Hepatocyte (in vitro differentiated cells): ENCODE data around the gene CITED4. TPM values are rescaled to one million over a fixed set of nuclear protein-coding genes. Genes with fewer than 3 reads are reported as not detected.

Source experiments
- DNase-seq: peaks from one replicate; pipeline ENCODE4 v3.0.0-alpha.2; 2016; ENCODE audit warnings: low spot score
- H2AFZ ChIP-seq: fragments of 200-600 bp; sonication (generic); 2 replicates; pipeline ENCODE4 v1.6.0; 2016; ENCODE audit warnings: antibody characterized with exemption, mild to moderate bottlenecking
- H3K27ac ChIP-seq: fragments of 200-600 bp; sonication (generic); 2 replicates; pipeline ENCODE4 v1.5.1; 2016; ENCODE audit warnings: mild to moderate bottlenecking
- H3K27me3 ChIP-seq: fragments of 200-600 bp; sonication (generic); 2 replicates; pipeline ENCODE4 v1.6.1; 2016
- H3K36me3 ChIP-seq: fragments of 200-600 bp; sonication (generic); replicated peaks from 2 replicates; pipeline ENCODE4 v1.5.1; 2016; ENCODE audit warnings: low read depth; ENCODE audit not compliant: insufficient read depth
- H3K4me1 ChIP-seq: fragments of 200-600 bp; sonication (generic); 2 replicates; pipeline ENCODE4 v1.5.1; 2016; ENCODE audit warnings: mild to moderate bottlenecking, moderate library complexity; ENCODE audit not compliant: insufficient read depth
- H3K4me2 ChIP-seq: fragments of 200-600 bp; sonication (generic); 2 replicates; pipeline ENCODE4 v1.6.0; 2016
- H3K4me3 ChIP-seq: fragments of 200-600 bp; sonication (generic); 2 replicates; pipeline ENCODE4 v1.5.1; 2016; ENCODE audit warnings: mild to moderate bottlenecking
- H3K79me2 ChIP-seq: fragments of 200-600 bp; sonication (generic); 2 replicates; pipeline ENCODE4 v1.6.0; 2017; ENCODE audit warnings: mild to moderate bottlenecking
- H3K9me2 ChIP-seq: fragments of 200-600 bp; sonication (generic); replicated peaks from 2 replicates; pipeline ENCODE4 v1.6.0; 2017; ENCODE audit warnings: mild to moderate bottlenecking; ENCODE audit not compliant: insufficient read depth
- H3K9me3 ChIP-seq: fragments of 200-600 bp; sonication (generic); 2 replicates; pipeline ENCODE4 v1.5.1; 2016; ENCODE audit warnings: low read depth, mild to moderate bottlenecking
- H4K20me1 ChIP-seq: fragments of 200-600 bp; sonication (generic); 2 replicates; pipeline ENCODE4 v1.6.0; 2016; ENCODE audit warnings: mild to moderate bottlenecking; ENCODE audit not compliant: insufficient read depth, poor library complexity, severe bottlenecking
- EZH2 ChIP-seq: fragments of 200-600 bp; sonication (generic); IDR thresholded peaks from 2 replicates; pipeline ENCODE4 v1.6.1; 2016; ENCODE audit warnings: antibody characterized with exemption, mild to moderate bottlenecking, borderline replicate concordance
- EZH2phosphoT487 ChIP-seq: fragments of 200-600 bp; sonication (generic); IDR thresholded peaks from one replicate; pipeline ENCODE4 v1.6.1; 2018; ENCODE audit warnings: antibody characterized with exemption, mild to moderate bottlenecking, low read depth, moderate library complexity; ENCODE audit not compliant: unreplicated experiment, severe bottlenecking
- WGBS: methylation state at CpG from one replicate; pipeline ENCODE4 v1.1.6; 2016; ENCODE audit warnings: low lambda C conversion rate; ENCODE audit errors: missing lambda C conversion rate; 5-methylcytosine and 5-hydroxymethylcytosine counted together
- polyA plus RNA-seq: library from polyadenylated mRNA; unstranded; fragments of >200 nt; fragmentation: Nextera tagmentation; extraction: Ambion mirVana; gene quantifications from 2 replicates; pipeline ENCODE4 v1.2.1, GENCODE V29; 2016
- total RNA-seq: library from RNA; depleted of rRNA; stranded (reverse); fragments of >200 nt; gene quantifications from 2 replicates; pipeline ENCODE4 v1.2.3, GENCODE V29; 2014
- TF ChIP-seq, protein P1 (sequence below): fragments of 200-600 bp; sonication (generic); IDR thresholded peaks from 2 replicates; pipeline ENCODE4 v1.5.1; 2016; ENCODE audit warnings: antibody characterized with exemption, mild to moderate bottlenecking; ENCODE audit not compliant: poor library complexity

CITED4 gene
- total and polyA plus RNA-seq, 2 experiments from 2014 or later = 6.8 to 29.0 TPM

DNA sequence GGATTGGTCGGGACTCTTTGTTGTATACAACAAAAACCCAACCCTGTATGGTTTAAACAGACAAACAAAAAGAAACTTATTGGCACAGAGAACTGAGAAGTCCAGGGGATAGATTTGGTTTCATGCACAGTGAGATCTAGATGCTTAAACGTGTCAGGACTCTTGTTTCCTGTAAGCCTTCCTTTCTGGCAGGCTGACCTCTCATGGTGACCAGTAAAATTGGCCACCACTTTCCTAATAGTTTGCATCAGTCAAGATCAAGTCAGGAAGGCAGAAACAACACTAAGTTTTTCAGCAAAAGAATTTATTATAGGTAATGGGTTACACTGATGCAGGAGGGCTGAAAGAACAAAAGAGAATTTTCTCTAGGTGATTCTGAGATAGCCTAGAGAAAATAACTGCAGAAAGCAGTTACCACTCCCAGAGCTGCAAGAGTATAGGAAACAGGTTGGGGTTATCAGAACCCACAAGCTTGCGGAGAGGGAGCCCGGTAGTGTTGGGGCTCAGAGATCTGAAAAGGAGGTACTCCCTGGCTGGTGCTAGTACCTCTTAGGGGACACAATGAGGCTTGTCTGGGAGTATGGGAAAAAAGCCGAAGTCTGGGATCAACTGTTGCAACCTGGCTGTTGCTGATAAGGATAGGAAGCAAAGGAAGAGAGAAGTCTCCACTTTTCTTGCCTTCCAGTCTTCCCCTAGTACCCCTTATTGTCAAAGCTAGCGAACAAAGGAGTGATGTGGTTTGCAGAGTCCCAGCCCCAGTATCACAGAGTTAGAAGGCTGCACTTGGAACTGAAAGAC, 21.4 kb downstream of the CITED4 start:
- H3K9me2 ChIP-seq = no peaks in the 10 kb centered on the region
- no peaks in the 10 kb centered on the region for H3K9me3 ChIP-seq
- no peak overlapping the region for H2AFZ ChIP-seq
- no peak for DNase-seq
- no peaks in the 10 kb centered on the region for H3K36me3 ChIP-seq
- H3K27me3 ChIP-seq = no peaks in the 10 kb centered on the region
- H4K20me1 ChIP-seq = no peaks in the 10 kb centered on the region
- no peak overlapping the region for H3K4me2 ChIP-seq
- TF ChIP-seq EZH2 (no peak), EZH2phosphoT487 (no peak)
- TF ChIP-seq, protein P1, sequence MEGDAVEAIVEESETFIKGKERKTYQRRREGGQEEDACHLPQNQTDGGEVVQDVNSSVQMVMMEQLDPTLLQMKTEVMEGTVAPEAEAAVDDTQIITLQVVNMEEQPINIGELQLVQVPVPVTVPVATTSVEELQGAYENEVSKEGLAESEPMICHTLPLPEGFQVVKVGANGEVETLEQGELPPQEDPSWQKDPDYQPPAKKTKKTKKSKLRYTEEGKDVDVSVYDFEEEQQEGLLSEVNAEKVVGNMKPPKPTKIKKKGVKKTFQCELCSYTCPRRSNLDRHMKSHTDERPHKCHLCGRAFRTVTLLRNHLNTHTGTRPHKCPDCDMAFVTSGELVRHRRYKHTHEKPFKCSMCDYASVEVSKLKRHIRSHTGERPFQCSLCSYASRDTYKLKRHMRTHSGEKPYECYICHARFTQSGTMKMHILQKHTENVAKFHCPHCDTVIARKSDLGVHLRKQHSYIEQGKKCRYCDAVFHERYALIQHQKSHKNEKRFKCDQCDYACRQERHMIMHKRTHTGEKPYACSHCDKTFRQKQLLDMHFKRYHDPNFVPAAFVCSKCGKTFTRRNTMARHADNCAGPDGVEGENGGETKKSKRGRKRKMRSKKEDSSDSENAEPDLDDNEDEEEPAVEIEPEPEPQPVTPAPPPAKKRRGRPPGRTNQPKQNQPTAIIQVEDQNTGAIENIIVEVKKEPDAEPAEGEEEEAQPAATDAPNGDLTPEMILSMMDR = no peak
- H3K4me3 ChIP-seq = no peak overlapping the region
- H3K4me1 ChIP-seq = no peaks in the 10 kb centered on the region
- H3K79me2 ChIP-seq = no peaks in the 10 kb centered on the region
- H3K27ac ChIP-seq = no peak overlapping the region
- WGBS = 80% methylated on average over 6 of the region's 6 CpGs

DNA sequence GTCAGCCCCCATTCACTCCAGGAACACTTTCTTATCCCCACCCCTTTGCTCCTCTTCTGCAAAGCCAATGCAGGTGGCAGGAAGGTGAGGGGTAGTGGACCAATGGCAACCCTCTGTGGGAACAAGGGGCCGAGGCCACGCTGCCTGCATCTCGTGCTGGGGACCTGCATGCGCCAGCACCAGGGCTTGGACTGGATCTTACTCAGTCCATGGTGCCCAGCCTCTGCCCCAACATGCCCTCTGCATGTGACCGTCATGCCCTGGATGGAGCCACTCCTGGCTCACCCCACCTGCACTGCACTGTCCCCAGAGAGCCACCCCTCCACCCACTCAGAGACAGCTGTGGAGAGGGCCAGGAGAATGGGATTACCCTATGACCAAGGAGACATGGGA, 22.2 kb downstream of the CITED4 start:
- H3K4me2 ChIP-seq = no peak overlapping the region
- H3K4me3 ChIP-seq = no peak overlapping the region
- H3K9me3 ChIP-seq = no peaks in the 10 kb centered on the region
- no peaks in the 10 kb centered on the region for H3K4me1 ChIP-seq
- no peaks in the 10 kb centered on the region for H3K36me3 ChIP-seq
- no peak for DNase-seq
- no peaks in the 10 kb centered on the region for H3K27me3 ChIP-seq
- TF ChIP-seq EZH2 = no peak
- no peaks in the 10 kb centered on the region for H3K79me2 ChIP-seq
- 99% methylated on average over 5 of the region's 5 CpGs for WGBS
- no peak overlapping the region for H3K27ac ChIP-seq
- no peaks in the 10 kb centered on the region for H4K20me1 ChIP-seq
- H3K9me2 ChIP-seq = no peaks in the 10 kb centered on the region
- no peak overlapping the region for H2AFZ ChIP-seq

DNA sequence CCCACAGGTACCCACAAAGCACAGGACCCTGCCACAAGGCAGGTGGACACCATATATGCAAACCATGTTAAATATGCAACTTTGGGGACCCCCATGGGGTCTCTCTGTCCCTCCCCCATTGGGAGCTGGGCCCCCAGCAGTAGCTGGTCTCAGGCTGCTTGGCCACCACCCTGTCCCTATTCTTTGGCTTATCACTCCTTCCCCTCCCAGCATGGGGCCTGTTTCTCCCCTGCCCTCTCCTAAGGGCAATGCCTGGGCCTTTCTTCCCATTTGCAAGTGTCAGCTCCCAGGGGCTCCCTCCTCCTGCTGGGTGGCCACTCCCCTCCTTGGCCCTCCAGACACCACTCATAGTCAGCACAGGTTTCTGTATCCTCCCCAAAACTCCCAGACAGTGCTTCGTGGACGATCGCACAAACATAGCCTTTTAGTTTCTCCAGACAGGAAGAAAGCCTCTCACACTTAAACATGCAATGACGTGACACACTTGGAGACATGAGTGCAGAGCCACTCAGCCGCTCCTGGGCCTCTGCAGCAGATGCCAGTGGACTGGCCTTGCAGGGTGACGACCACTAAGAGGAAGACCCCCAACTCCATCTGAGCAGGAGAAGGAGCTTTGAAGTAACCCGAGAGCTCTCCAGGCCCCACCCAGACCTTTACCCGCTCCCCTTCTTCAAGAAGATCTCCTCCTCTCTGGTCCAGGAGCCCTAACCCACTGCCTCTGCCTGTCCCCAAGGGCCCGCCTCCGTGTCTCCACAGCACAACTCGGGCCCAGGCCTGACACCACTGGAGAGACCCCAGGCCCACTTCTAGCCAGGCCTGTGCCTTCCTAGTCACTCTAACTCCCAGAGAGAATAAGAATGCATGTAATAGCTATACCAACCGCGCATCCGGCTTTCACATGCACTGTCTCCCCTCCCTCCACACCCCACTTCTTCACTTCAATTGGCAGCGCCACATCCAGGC, 22.9 kb downstream of the CITED4 start:
- no peak for DNase-seq
- Histone ChIP-seq H3K79me2 (no peaks in the 10 kb centered on the region), H3K27me3 (no peaks in the 10 kb centered on the region), H3K9me2 (no peaks in the 10 kb centered on the region), H3K4me1 (no peaks in the 10 kb centered on the region), H3K4me3 (no peak overlapping the region), H2AFZ (no peak overlapping the region), H3K27ac (no peak overlapping the region), H3K9me3 (no peaks in the 10 kb centered on the region), H3K36me3 (no peaks in the 10 kb centered on the region), H3K4me2 (no peak overlapping the region), H4K20me1 (no peaks in the 10 kb centered on the region)
- 87% methylated on average over 15 of the region's 15 CpGs for WGBS
- TF ChIP-seq EZH2 (no peak), EZH2phosphoT487 (no peak)
- TF ChIP-seq, protein P1 = no peak
